ENCODE data around the gene SPHK2.
"Not testable (repeated sequence)": the region's sequence is repeated elsewhere in the genome, so short reads cannot be mapped to it uniquely, and the experiment has no call there.

Gene SPHK2

DNA sequence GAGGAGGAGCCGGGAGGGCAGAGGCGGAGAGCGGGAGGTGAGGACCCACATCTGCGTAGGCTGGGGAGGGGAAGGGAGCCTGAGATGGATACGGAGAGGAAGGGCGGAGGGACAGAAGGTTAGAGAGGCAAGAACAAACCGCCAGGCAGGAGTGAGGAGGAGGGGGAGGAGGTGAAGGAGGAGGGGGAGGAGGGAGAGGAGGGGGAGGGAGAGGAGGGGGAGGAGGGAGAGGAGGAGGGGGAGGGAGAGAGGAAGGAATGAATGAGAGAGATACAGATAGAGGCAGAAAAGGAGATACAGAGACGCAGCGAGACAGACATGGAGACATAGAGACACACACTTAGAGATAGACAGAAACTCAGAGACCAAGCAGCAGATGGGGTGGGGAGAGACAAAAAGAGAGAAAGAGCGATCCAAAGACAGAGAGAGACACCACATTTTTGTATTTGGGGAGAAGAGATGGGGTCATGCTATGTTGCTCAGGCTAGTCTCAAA, 27.5 kb downstream of the SPHK2 start:
- H3K4me3 ChIP-seq (ENCODE audit: low read depth, low read length): peak overlapping the region; percentile 71
- no peaks in the 10 kb centered on the region for H3K36me3 ChIP-seq (ENCODE audit: insufficient read depth, low read length)
- no peak overlapping the region for H3K27ac ChIP-seq (ENCODE audit: low read depth, low read length)
- no peaks in the 10 kb centered on the region for H3K79me2 ChIP-seq (ENCODE audit: control insufficient read depth, insufficient read depth, low read length, unreplicated experiment)
- no peaks in the 10 kb centered on the region for H3K27me3 ChIP-seq (ENCODE audit: insufficient read depth, low read length)
- no peak overlapping the region for H2AFZ ChIP-seq (ENCODE audit: low read length, unreplicated experiment)
- peaks cover 6% of the 10 kb centered on the region for H3K4me1 ChIP-seq (ENCODE audit: control insufficient read depth, insufficient read depth, low read length, unreplicated experiment)

GRCh38 chr19:48648134-48648533, 28.8 kb downstream of the SPHK2 start:
- no peaks in the 10 kb centered on the region for H3K79me2 ChIP-seq (ENCODE audit: control insufficient read depth, insufficient read depth, low read length, unreplicated experiment)
- H3K4me1 ChIP-seq (ENCODE audit: control insufficient read depth, insufficient read depth, low read length, unreplicated experiment): peaks cover 6% of the 10 kb centered on the region
- H2AFZ ChIP-seq (ENCODE audit: low read length, unreplicated experiment): no peak overlapping the region
- no peak overlapping the region for H3K4me3 ChIP-seq (ENCODE audit: low read depth, low read length)
- no peaks in the 10 kb centered on the region for H3K36me3 ChIP-seq (ENCODE audit: insufficient read depth, low read length)
- H3K27me3 ChIP-seq (ENCODE audit: insufficient read depth, low read length): no peaks in the 10 kb centered on the region
- no peak overlapping the region for H3K27ac ChIP-seq (ENCODE audit: low read depth, low read length)

DNA sequence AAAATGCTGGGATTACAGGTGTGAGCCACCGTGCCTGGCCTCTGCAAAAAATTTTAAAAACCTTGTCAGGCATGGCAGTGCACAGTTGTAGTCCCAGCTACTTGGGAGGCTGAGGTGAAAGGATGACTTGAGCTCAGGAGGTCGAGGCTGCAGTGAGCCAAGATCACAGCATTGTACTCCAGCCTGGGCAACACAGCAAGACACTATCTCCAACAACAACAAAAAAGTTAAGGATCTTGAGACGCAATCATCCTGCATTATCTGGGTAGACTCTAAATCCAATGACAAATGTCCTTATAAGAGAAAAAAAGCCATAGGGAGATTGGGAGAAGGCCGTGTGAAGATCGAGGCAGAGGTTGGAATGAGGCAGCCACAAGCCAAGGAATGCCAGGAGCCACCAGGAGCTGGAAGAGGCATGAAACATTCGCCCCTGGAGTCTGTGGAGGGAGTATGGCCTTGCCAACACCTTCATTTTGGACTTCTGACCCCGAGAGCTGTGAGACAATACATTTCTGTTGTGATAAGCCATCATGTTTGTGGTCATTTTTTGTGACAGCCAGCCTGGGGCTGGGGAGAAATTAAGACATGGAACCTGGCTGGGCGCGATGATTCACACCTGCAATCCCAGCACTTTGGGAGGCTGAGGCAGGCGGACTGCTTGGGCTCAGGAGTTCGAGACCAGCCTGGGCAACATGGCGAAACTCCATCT, 31.8 kb downstream of the SPHK2 start:
- Histone ChIP-seq H2AFZ (ENCODE audit: low read length, unreplicated experiment) (no peak overlapping the region), H3K4me3 (ENCODE audit: low read depth, low read length) (no peak overlapping the region), H3K27me3 (ENCODE audit: insufficient read depth, low read length) (no peaks in the 10 kb centered on the region), H3K79me2 (ENCODE audit: control insufficient read depth, insufficient read depth, low read length, unreplicated experiment) (no peaks in the 10 kb centered on the region), H3K27ac (ENCODE audit: low read depth, low read length) (no peak overlapping the region), H3K36me3 (ENCODE audit: insufficient read depth, low read length) (no peaks in the 10 kb centered on the region), H3K4me1 (ENCODE audit: control insufficient read depth, insufficient read depth, low read length, unreplicated experiment) (peaks cover 3% of the 10 kb centered on the region)

GRCh38 chr19:48651683-48652048, 32.4 kb downstream of the SPHK2 start:
- peaks cover 3% of the 10 kb centered on the region for H3K4me1 ChIP-seq (ENCODE audit: control insufficient read depth, insufficient read depth, low read length, unreplicated experiment)
- H3K4me3 ChIP-seq (ENCODE audit: low read depth, low read length): no peak overlapping the region

DNA sequence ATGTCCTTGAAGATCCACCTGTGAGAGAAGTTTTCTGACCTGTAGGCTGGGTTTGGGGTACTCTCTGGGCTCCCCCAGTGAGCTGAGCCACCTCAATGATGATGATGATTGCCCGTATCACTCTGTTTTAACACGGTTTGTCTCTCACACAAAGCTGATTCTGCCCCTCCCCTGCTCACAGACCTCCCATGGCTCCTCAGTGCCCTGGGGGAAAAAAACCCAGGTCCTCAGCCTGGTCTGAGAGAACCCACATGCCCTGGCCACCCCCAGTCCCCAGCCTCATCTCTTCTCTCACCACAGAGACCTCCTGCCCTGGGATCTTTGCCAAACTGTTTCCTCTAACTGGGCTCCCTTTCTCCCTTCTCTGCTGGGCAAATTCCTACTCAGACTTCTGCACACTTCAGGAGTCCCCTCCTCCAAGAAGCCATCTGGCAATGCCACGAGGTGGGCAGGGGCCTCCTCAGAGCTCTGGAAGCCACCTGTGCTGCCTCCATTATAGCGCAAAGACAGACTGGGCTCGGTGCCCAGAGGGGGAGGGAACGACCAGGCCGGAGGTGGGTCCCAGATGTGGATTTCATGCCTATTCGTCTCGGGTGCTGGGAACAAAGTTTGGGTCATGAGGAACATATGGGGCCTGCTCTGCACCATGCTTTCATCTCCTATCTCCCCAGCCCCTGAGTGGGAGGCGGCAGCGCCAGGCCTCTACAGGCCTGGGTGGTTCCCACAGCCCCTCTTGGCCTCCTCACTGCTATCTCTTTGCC, 35.2 kb downstream of the SPHK2 start:
- Histone ChIP-seq H3K36me3 (ENCODE audit: insufficient read depth, low read length) (no peaks in the 10 kb centered on the region), H3K27ac (ENCODE audit: low read depth, low read length) (no peak overlapping the region), H3K4me3 (ENCODE audit: low read depth, low read length) (no peak overlapping the region), H3K27me3 (ENCODE audit: insufficient read depth, low read length) (no peaks in the 10 kb centered on the region), H3K4me1 (ENCODE audit: control insufficient read depth, insufficient read depth, low read length, unreplicated experiment) (no peaks in the 10 kb centered on the region), H2AFZ (ENCODE audit: low read length, unreplicated experiment) (no peak overlapping the region), H3K79me2 (ENCODE audit: control insufficient read depth, insufficient read depth, low read length, unreplicated experiment) (no peaks in the 10 kb centered on the region)

More at GRCh38 chr19:48651683-48652048, 32.4 kb downstream of the SPHK2 start:
- no peaks in the 10 kb centered on the region for H3K27me3 ChIP-seq (ENCODE audit: insufficient read depth, low read length)
- no peaks in the 10 kb centered on the region for H3K36me3 ChIP-seq (ENCODE audit: insufficient read depth, low read length)
- no peaks in the 10 kb centered on the region for H3K79me2 ChIP-seq (ENCODE audit: control insufficient read depth, insufficient read depth, low read length, unreplicated experiment)
- H3K27ac ChIP-seq (ENCODE audit: low read depth, low read length): no peak overlapping the region
- H2AFZ ChIP-seq (ENCODE audit: low read length, unreplicated experiment): no peak overlapping the region

- Histone ChIP-seq H3K4me1 (ENCODE audit: control insufficient read depth, insufficient read depth, low read length, unreplicated experiment) (no peaks in the 10 kb centered on the region), H3K4me3 (ENCODE audit: low read depth, low read length) (no peak overlapping the region), H3K27ac (ENCODE audit: low read depth, low read length) (no peak overlapping the region), H2AFZ (ENCODE audit: low read length, unreplicated experiment) (no peak overlapping the region), H3K79me2 (ENCODE audit: control insufficient read depth, insufficient read depth, low read length, unreplicated experiment) (no peaks in the 10 kb centered on the region), H3K27me3 (ENCODE audit: insufficient read depth, low read length) (no peaks in the 10 kb centered on the region), H3K36me3 (ENCODE audit: insufficient read depth, low read length) (no peaks in the 10 kb centered on the region)
These were observed 37.7 kb downstream of the SPHK2 start for GRCh38 chr19:48656840-48657474.

GRCh38 chr19:48657828-48658227, 38.5 kb downstream of the SPHK2 start:
- not testable (repeated sequence) for H3K79me2 ChIP-seq (ENCODE audit: control insufficient read depth, insufficient read depth, low read length, unreplicated experiment); H3K27ac ChIP-seq (ENCODE audit: low read depth, low read length); H3K4me1 ChIP-seq (ENCODE audit: control insufficient read depth, insufficient read depth, low read length, unreplicated experiment); H3K4me3 ChIP-seq (ENCODE audit: low read depth, low read length); H3K36me3 ChIP-seq (ENCODE audit: insufficient read depth, low read length); H3K27me3 ChIP-seq (ENCODE audit: insufficient read depth, low read length); H2AFZ ChIP-seq (ENCODE audit: low read length, unreplicated experiment)

GRCh38 chr19:48658483-48658882, 39.2 kb downstream of the SPHK2 start:
- H3K27ac ChIP-seq (ENCODE audit: low read depth, low read length): no peak overlapping the region
- no peaks in the 10 kb centered on the region for H3K27me3 ChIP-seq (ENCODE audit: insufficient read depth, low read length)
- no peak overlapping the region for H3K4me3 ChIP-seq (ENCODE audit: low read depth, low read length)
- H3K36me3 ChIP-seq (ENCODE audit: insufficient read depth, low read length): no peaks in the 10 kb centered on the region
- no peak overlapping the region for H2AFZ ChIP-seq (ENCODE audit: low read length, unreplicated experiment)
- H3K4me1 ChIP-seq (ENCODE audit: control insufficient read depth, insufficient read depth, low read length, unreplicated experiment): no peaks in the 10 kb centered on the region
- H3K79me2 ChIP-seq (ENCODE audit: control insufficient read depth, insufficient read depth, low read length, unreplicated experiment): no peaks in the 10 kb centered on the region

DNA sequence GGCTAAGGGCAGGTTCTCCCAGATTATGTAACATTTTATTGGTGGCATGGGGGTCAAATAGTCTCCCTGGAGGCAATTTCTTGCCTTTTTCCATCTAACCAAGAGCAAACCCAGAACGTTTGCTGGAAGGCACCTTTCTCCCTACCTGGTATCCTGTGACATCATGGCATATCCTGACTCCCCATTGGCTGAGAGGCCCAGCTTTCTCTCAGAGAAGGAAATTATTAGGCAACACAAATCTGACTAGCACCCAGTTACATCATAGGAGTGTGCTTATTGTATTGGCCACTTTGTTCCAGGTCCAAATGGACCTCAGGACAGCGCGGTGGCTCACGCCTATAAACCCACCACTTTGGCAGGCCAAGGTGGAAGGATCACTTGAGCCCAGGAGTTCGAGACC, 40.5 kb downstream of the SPHK2 start:
- Histone ChIP-seq H3K36me3 (ENCODE audit: insufficient read depth, low read length) (no peaks in the 10 kb centered on the region), H3K27me3 (ENCODE audit: insufficient read depth, low read length) (no peaks in the 10 kb centered on the region), H3K4me3 (ENCODE audit: low read depth, low read length) (no peak overlapping the region), H2AFZ (ENCODE audit: low read length, unreplicated experiment) (no peak overlapping the region), H3K79me2 (ENCODE audit: control insufficient read depth, insufficient read depth, low read length, unreplicated experiment) (no peaks in the 10 kb centered on the region), H3K4me1 (ENCODE audit: control insufficient read depth, insufficient read depth, low read length, unreplicated experiment) (no peaks in the 10 kb centered on the region), H3K27ac (ENCODE audit: low read depth, low read length) (no peak overlapping the region)

DNA sequence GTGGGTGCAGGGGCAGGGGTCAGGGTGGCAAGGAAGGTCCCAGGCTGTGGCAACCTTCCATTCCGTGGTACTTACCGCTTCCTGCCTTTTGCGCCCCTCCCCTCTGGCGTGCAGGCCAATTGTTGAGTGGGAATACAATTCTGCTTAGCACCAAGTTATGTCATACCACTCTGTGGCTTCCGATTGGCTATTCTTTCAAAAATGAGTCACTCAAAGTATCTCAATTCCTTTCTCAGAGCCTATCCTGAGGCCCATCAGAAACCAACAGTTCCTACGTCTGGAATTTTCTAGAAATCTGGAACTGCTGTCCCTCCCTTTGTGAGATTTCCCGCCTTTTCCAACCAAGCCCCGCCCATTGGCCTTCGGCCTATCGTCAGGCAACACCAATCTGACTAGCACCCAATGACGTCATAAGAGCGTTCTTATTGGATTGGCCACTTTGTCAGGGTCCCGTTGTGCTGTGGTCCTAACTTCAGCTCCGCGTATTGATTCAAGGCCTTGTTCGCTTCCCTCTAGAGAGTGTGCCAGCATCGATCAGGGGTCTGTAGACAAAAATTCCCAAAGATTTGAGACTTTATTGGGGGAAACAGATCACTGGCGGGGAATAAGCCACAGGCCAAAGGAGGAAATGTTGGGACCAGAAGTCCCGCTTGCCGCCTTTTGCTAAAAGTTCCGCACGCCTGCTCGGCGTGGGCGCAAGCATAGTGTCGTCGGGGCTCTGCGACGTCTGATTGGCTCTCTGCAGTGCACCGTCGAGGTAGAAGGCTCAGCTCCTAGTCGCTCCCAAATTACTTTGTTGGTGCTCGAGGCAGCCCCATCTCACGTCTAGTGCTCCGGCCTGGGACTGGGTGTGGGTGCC, 41.8 kb downstream of the SPHK2 start:
- H3K36me3 ChIP-seq (ENCODE audit: insufficient read depth, low read length): no peaks in the 10 kb centered on the region
- no peaks in the 10 kb centered on the region for H3K79me2 ChIP-seq (ENCODE audit: control insufficient read depth, insufficient read depth, low read length, unreplicated experiment)
- H3K4me3 ChIP-seq (ENCODE audit: low read depth, low read length): no peak overlapping the region
- H3K4me1 ChIP-seq (ENCODE audit: control insufficient read depth, insufficient read depth, low read length, unreplicated experiment): no peaks in the 10 kb centered on the region
- H2AFZ ChIP-seq (ENCODE audit: low read length, unreplicated experiment): no peak overlapping the region
- H3K27me3 ChIP-seq (ENCODE audit: insufficient read depth, low read length): no peaks in the 10 kb centered on the region
- peak overlapping the region; percentile 70 for H3K27ac ChIP-seq (ENCODE audit: low read depth, low read length)

Data from ACC112 (cell line).